Adrenal gland (tissue), 12 donors: ENCODE data around the gene ANKRD55. TPM values are rescaled to one million over a fixed set of nuclear protein-coding genes. Genes with fewer than 3 reads are reported as not detected.

Experiments used
- DNase-seq, 7 donors: peaks; one replicate each; pipeline ENCODE4 v3.0.0-alpha.2; 2019 to 2020
- H3K27ac ChIP-seq, 5 donors: fragments of 200-600 bp; sonication (generic) in 4 of 5; 1 replicate in 3 of 5; 2 replicates in 2 of 5; pipeline versions ENCODE4 v1.5.1 to v1.8.0; 2016 to 2020; ENCODE audit warnings: mild to moderate bottlenecking in 1 of 5
- H3K27me3 ChIP-seq: fragments of 200-600 bp; 2 replicates; pipeline ENCODE4 v1.8.0; 2021
- H3K36me3 ChIP-seq, 2 donors: fragments of 200-600 bp; replicated peaks in 1 of 2; 1 replicate in 1 of 2; 2 replicates in 1 of 2; pipeline versions ENCODE4 v1.5.1 to v1.8.0; 2018 to 2022
- H3K4me1 ChIP-seq, 2 donors: fragments of 200-600 bp; replicated peaks in 1 of 2; 1 replicate in 1 of 2; 2 replicates in 1 of 2; pipeline versions ENCODE4 v1.5.1 to v1.8.0; 2018 to 2021
- H3K4me3 ChIP-seq, 4 donors: fragments of 200-600 bp; sonication (generic) in 3 of 4; one replicate each; pipeline ENCODE4 v1.5.1; 2016 to 2018
- H3K9me3 ChIP-seq, 3 donors: fragments of 200-600 bp; sonication (generic) in 1 of 3; replicated peaks in 1 of 3; 1 replicate in 2 of 3; 2 replicates in 1 of 3; pipeline versions ENCODE4 v1.5.1 to v1.8.0; 2016 to 2021
- CTCF ChIP-seq, 6 experiments: fragments of 450-650 bp in 4 of 6; fragments of 200-600 bp in 2 of 6; sonication (generic) in 1 of 6; IDR thresholded peaks; 1 replicate in 5 of 6; 2 replicates in 1 of 6; pipeline versions ENCODE4 v1.5.1 to v1.8.0; 2016 to 2021; ENCODE audit warnings: antibody characterized with exemption in 6 of 6, mild to moderate bottlenecking in 2 of 6, moderate library complexity in 1 of 6
- POLR2A ChIP-seq, 2 donors: fragments of 450-650 bp; IDR thresholded peaks; one replicate each; pipeline ENCODE4 v1.6.1; 2017; ENCODE audit warnings: antibody characterized with exemption in 2 of 2, mild to moderate bottlenecking in 2 of 2, moderate library complexity in 1 of 2
- WGBS, 4 donors: extraction: QIAGEN DNeasy Blood & Tissue Kit in 2 of 4; methylation state at CpG; one replicate each; pipeline versions ENCODE4 v1.1.5 to v1.1.7; 2013 to 2017; 5-methylcytosine and 5-hydroxymethylcytosine counted together
- intact Hi-C, 2 donors: fragments of 100-400 bp; cut with DNase I; formaldehyde crosslinking; loops; one replicate each; pipeline versions ENCODE4 v1.14.1 to v1.15.0; 2022 to 2023
- polyA plus RNA-seq, 3 donors: library from polyadenylated mRNA; stranded (reverse); fragments of 200-250 nt in 2 of 3; fragments of 350-450 nt in 1 of 3; fragmentation: Illumina TruSeq in 1 of 3; extraction: RNeasy Lipid Tissue Mini Kit (QIAGEN cat#74804) in 1 of 3; gene quantifications; one replicate each; pipeline ENCODE4 v1.2.3, GENCODE V29; 2013 to 2014
- total RNA-seq, 9 donors: library from RNA; depleted of rRNA in 4 of 9; stranded (reverse); fragments of >200 nt in 4 of 9; fragments of 120-200 nt in 1 of 9; fragmentation: NEBNext Ultra II Directional in 1 of 9; extraction: Animal tissue kit (Norgen Biotek cat#: 25700) in 1 of 9; gene quantifications; one replicate each; pipeline versions ENCODE4 v1.1.0 to v1.2.4, GENCODE V29; 2013 to 2023
- donor health status: healthy with polysubstance abuse.
- donor health status: Bipolar disorder and iron deficiency.
- donor health status: DM: yes; HTN: yes; CAD: no.
- donor health status: DM: no; HTN: no; CAD: no.
- donor health status: DM: no; HTN: no; CAD: no.
- donor health status: DM: yes; HTN: yes; CAD: no.

ANKRD55 gene
- total and polyA plus RNA-seq, 12 donors = 0.03 to 0.81 (median 0.29) TPM; not detected in 4

- Histone ChIP-seq H3K4me1 (peaks cover 0 to 5% of the 10 kb centered on the region in 2 donors), H3K27ac (no peak overlapping the region), H3K36me3 (no peaks in the 10 kb centered on the region), H3K9me3 (no peaks in the 10 kb centered on the region), H3K4me3 (no peak overlapping the region), H3K27me3 (no peaks in the 10 kb centered on the region)
- no peak for TF ChIP-seq POLR2A (IDR thresholded peaks at IDR 0.05)
- intact Hi-C loops = no loop called here
- DNase-seq = no peak
- WGBS, 4 donors = 49 to 72% (median 57%) methylated on average over 2 of the region's 2 CpGs
These were observed 168.1 kb downstream of the ANKRD55 start for GRCh38 chr5:56064984-56065383.

- H3K4me3 ChIP-seq = no peak overlapping the region
- TF ChIP-seq CTCF (IDR thresholded peaks at IDR 0.05) = no peak
- no peak for TF ChIP-seq POLR2A (IDR thresholded peaks at IDR 0.05)
- H3K9me3 ChIP-seq = no peaks in the 10 kb centered on the region
- H3K4me1 ChIP-seq = peaks cover 8 to 13% of the 10 kb centered on the region in 2 donors
- H3K36me3 ChIP-seq = no peaks in the 10 kb centered on the region
- DNase-seq = no peak
- no peaks in the 10 kb centered on the region for H3K27me3 ChIP-seq
- 78 to 87% (median 82%) methylated on average over 10 of the region's 10 CpGs for WGBS, 4 donors
- intact Hi-C loops = no loop called here
- H3K27ac ChIP-seq = no peak overlapping the region
These were observed 172.6 kb downstream of the ANKRD55 start for GRCh38 chr5:56060276-56061110.

GRCh38 chr5:56059854-56060253, 173.3 kb downstream of the ANKRD55 start:
- peaks cover 8 to 13% of the 10 kb centered on the region in 2 donors for H3K4me1 ChIP-seq
- no peak for DNase-seq
- no peak overlapping the region for H3K27ac ChIP-seq
- H3K9me3 ChIP-seq = no peaks in the 10 kb centered on the region
- H3K4me3 ChIP-seq = no peak overlapping the region
- no peaks in the 10 kb centered on the region for H3K27me3 ChIP-seq
- WGBS, 4 donors = 92 to 94% (median 93%) methylated on average over 8 of the region's 8 CpGs
- H3K36me3 ChIP-seq = no peaks in the 10 kb centered on the region
- intact Hi-C loops = no loop called here
- no peak for TF ChIP-seq CTCF (IDR thresholded peaks at IDR 0.05)
- no peak for TF ChIP-seq POLR2A (IDR thresholded peaks at IDR 0.05)

- Histone ChIP-seq H3K4me3 (no peak overlapping the region), H3K27ac (no peak overlapping the region), H3K4me1 (peaks cover 8 to 13% of the 10 kb centered on the region in 2 donors), H3K36me3 (no peaks in the 10 kb centered on the region), H3K9me3 (no peaks in the 10 kb centered on the region), H3K27me3 (no peaks in the 10 kb centered on the region)
- no peak for DNase-seq
- WGBS, 4 donors = 79 to 93% (median 87%) methylated on average over 2 of the region's 2 CpGs
- intact Hi-C loops = no loop called here
- TF ChIP-seq POLR2A (IDR thresholded peaks at IDR 0.05) = no peak
These were observed 176.3 kb downstream of the ANKRD55 start for GRCh38 chr5:56056875-56057274.

- no peaks in the 10 kb centered on the region for H3K9me3 ChIP-seq
- WGBS, 4 donors = 62 to 73% (median 66%) methylated on average over 3 of the region's 3 CpGs
These were observed 177.3 kb downstream of the ANKRD55 start for GRCh38 chr5:56055859-56056258.

More at GRCh38 chr5:56055859-56056258, 177.3 kb downstream of the ANKRD55 start:
- DNase-seq = no peak
- TF ChIP-seq POLR2A (IDR thresholded peaks at IDR 0.05) = no peak
- no peak for TF ChIP-seq CTCF (IDR thresholded peaks at IDR 0.05)
- Histone ChIP-seq H3K4me1 (peaks cover 8 to 17% of the 10 kb centered on the region in 2 donors), H3K4me3 (no peak overlapping the region), H3K27ac (no peak overlapping the region), H3K27me3 (no peaks in the 10 kb centered on the region), H3K36me3 (no peaks in the 10 kb centered on the region)
- intact Hi-C loops = no loop called here
